Measurements from ENCODE around the gene TMED1.

TMED1 gene

DNA sequence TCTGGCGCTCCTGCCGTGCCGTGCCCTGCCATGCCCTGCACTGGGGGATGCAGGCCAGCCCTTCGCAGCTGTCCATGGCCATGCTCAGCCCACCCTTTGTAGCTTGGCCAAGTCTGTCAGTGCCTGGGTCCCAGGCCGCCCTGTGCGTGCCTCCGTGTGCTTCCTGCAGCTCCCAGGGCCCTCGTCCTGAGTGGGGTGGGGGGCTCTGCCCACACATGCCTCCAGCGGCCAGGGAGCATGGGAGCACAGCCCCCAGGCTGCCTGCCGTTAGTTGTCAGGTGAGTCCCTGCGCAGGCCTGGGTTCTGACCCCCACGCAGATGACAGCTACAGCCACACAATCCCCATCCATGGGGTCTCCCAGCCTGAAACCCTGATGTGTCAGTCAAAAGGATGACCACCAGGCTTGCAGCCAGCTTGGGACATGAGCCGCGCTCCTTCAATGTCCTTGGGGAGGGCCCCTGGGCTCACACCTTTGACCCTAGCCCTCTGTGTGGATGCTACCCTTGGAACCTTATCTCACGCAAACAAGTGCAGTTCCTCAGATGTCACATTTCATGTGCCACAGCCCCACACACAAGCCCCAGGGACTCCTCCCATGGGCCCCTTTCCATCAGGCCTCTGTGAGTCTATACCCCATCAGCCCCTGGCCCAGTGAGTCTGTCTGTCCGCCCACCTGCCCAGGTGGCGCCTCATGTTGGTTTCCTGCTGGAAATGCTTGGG is 24.5 kb downstream of the TMED1 start:
- no peak for DNase-seq (ENCODE audit: low read depth in 2 of 2)

DNA sequence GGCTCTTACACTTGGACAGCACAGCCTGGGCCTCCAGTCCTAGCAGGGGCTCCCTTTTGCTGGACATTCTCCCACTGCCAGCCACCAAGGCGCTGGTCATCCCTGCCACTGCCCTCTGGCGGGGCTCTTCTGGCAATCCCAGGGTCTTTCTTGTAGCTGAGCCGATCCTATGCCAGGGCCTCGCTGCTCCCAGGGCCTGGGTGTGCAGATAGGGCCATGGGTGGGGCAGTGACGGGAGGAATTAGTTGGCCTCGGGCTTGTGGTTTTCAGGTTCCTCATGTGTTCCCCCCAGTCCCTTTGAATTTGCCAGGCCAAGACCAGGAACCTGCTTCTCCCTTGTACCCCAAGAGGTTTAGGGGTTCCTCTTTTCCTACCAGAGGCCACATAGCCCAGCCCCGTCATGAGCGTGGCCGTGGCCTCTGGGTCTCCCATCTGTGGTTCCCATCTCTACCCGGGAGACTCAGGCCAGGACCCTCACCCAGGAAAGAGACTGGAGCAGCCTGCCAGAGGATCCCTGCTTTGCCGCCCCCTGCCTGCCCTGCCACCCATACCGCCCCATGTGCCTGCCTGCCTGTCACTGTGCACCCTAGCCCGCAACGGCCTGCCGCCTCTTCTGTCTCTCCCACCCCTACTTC is 26.2 kb downstream of the TMED1 start:
- DNase-seq (ENCODE audit: low read depth in 2 of 2) = no peak

DNA sequence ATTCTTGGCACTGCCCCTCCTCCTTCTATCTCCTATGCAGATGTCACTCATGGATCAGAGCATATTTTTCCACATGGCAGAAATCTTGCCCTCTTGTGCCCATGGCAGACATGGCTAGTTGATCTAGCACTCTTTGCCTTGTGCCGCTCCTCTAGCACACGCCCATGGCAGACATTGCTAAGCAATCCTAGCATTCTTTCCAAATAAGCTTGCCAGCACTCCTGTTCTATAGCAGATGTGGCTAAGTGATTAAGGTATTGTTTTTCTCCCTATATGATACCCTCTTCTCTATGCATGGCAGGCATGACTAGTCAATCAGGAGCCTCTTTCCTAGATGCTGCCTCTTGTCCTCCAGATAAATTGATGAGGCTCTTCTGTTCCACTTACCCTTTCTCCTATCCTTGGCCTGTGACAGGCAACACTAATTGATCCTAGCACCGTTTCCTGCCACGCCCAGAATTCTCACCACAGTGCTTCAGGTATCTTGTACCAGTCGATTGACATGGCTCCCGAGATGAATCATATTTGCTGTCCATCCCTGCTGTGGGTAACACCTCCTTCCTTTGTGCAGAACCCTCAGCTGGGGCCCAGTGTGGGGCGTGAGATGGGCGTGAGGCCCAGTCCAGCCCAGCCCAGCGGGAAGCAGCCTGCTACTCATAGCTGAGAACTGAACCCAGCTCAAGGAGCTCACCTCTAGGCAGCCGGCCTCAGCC is 26.9 kb downstream of the TMED1 start:
- peak; percentile 18 to 28 for DNase-seq (ENCODE audit: low read depth in 2 of 2)

DNA sequence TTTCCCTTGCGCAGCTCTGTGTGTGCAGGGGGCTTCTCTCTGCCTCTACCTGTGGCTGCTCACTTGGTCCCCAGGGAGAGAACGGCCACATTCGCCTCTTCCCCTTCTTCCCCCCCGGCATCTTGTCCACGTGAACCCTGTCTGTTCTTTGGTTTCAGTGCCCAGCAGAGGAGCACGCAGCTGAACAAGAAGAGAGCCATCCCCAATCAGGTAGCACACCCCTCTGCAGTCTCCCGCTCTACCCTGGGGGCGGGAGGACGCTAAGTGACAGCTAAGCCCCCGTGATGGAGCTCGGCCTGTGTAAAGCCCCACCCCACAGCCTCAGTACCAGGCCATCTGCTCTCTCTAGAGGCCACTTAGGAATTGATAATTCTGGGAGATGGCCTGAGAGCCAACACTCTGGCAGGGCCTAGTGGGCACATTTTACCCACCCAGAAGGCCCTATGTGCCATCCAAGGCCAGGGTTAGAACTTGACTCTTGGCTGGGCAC is 30.2 kb downstream of the TMED1 start:
- DNase-seq (ENCODE audit: low read depth in 2 of 2) = no peak

DNA sequence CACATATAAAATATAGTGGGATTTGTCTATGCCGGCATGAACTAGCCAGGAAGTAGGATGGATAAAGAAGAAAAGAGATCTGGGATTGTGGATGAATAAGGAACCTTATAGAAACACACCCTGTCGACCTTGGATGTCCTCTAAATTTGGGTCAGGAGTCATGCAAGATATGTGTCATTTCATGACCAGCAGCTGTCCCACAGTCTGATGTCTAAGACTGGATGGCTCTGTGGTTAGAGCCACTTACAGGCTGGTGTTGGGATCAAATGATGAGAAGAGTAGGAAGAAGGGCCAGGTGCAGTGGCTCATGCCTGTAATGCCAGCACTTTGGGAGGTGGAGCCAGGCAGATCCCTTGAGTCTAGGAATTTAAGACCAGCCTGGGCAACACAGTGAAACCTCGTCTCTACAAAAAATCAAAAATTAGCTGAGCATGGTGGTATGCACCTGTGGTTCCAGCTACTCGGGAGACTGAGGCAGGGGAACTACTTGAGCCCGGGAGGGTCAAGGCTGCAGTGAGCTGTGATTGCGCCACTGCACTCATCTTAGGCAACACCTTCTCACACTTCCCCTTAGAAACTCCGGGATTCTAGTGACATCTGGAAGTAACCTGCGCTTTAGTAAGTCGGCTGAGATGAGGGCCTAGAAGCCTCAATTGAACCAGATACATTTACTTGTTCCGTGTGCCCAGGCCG is 30.8 kb downstream of the TMED1 start:
- DNase-seq (ENCODE audit: low read depth in 2 of 2) = no peak

DNA sequence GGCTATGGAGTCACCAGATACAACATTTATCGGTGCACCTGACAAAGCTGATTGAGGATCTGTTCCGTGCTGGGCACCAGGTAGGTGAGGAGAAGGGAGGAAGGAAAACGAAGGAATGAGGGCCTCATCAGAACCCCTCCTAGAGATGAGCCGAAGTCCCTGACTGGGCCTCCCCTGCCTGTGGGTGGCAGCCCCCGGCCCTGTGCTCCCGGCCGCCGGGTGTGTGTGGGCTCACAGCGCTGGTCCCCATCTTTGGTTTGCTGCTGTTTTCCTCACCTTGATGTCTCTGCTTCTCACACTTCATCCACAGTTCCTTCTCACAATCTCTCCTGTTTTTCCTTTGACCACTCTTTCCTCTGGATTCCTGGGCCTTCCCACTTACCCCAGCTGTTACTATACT is 32.8 kb downstream of the TMED1 start:
- DNase-seq (ENCODE audit: low read depth in 2 of 2) = no peak

DNA sequence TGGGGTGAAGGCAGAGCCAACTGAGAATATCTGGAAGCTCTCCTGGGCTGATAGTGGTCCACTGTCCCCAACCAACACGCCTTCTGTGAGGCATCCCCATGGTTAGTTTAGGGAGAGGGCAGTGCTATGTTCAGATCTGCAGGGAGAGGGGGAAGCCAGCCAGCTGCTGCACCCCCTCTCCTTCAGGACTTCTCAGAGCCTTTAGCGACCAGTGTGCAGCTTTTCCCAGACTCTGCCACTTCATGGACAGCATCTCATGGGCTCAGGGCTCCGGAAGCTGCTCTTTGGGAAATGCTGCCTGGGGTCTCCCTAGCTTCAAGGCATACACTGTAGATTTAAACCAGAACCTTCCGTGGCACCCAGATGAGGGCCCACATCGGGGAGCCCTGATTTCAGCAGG is 33.5 kb downstream of the TMED1 start:
- no peak for DNase-seq (ENCODE audit: low read depth in 2 of 2)

DNA sequence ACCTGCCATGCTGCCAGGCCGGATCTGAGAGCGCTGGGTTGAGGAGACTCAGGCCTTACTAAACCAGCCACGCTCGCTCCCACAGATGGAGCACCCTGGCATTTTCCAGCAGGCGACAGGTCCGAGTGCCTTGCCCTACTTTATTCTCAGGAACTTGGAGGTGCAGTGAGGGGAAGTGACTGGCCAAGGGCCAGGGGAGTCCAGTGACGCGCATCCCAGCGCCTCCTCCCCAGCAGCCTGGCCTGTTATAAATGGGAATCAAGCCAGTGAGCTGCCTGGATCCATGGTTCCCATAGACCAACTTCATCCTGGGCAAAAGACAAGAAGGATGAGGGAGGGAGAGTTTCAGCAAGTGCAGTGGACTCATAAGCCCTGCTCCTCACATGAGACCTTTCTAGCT is 35.5 kb downstream of the TMED1 start:
- no peak for DNase-seq (ENCODE audit: low read depth in 2 of 2)

DNA sequence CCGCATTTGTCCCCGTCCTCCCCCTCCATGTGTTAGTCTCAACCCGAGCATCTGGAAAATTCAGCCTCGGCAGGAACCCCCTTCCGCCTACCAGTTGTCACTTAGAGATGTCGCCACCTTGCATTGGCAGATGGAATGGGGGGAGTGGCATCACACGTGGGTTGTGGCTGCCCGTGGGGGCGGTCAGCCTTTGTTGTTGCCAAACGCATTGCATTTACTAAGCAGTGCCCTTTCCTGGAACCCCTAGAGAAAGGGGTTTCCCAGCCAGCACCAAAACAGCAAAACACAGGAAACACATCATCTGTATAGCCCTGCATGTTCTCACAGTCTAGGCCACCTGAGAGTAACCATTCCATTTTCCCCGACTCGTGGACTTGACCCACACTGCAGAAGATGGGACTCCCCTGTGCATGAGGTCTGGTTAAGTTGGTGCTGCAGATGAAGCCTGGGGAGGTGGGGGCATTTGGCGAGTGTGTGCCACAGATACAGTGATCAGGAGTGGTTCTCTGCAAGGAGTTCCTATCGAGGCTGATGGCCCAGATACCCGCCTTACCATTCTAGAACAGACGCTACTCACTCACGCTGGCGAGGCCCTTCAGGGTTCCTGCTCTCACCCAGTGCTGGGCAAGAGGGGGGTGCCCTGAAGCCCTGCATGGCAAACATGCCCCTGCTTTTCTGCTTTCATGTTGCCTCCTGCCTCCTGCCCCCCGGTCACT is 38.3 kb downstream of the TMED1 start:
- DNase-seq (ENCODE audit: low read depth in 2 of 2) = peak; percentile 86

DNA sequence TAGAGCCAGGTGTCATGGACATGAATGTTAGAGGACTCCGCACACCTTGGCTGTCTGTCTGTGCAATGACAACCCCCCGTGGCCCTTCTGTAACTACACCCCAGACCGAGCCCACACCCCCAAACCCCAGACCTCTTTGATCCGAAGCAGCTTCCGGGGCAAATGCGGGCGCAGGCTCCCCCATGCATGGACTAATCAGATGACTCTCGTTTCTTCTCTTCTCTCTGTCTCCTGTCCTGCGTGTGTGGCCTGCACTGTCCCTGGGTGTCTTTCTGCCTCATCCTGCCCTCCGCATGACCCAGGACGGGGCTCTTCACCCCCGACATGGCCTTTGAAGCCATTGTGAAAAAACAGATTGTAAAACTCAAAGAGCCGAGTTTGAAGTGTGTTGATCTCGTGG is 38.9 kb downstream of the TMED1 start:
- peak; percentile 18 to 19 for DNase-seq (ENCODE audit: low read depth in 2 of 2)

DNA sequence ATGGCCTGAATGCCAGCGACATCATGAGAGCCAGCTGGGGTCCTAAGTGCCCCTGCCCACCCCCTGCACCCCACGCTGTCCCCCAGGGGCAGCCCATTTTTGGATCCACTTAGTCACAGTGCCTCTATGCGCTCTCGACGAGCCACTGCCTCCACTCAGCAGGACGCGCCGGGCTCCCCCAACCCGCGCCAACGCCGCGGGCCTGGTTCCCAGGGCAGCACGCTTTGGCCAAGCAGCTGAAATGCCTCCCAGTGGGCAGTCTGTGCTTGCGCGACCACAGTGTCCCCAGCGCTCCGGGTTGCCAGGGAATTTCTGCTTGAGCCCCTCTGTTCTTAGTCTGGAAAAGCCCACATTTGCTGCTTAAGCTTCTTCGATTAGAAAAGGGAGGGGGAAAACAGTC is 39.4 kb downstream of the TMED1 start:
- no peak for DNase-seq (ENCODE audit: low read depth in 2 of 2)

DNA sequence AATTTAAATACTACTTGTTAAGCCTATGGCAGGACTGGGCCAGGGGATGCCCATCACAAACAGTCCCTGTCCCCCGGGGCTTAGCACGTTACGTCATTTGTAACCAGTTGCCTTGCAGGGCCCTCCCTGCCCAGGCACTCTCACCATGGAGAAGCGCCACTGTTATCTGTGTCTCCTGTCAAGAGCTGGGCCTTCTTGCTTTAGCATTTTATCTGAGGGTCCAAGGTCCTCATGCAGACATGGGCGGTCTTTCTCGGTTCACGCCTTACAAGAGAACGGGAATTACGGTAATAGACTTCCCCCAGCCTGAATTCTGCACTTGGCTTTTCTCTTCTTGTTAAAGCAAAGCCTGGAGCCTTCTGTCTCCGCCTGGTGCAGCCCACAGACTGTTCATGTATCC is 46.1 kb downstream of the TMED1 start:
- DNase-seq (ENCODE audit: low read depth in 2 of 2) = no peak

DNA sequence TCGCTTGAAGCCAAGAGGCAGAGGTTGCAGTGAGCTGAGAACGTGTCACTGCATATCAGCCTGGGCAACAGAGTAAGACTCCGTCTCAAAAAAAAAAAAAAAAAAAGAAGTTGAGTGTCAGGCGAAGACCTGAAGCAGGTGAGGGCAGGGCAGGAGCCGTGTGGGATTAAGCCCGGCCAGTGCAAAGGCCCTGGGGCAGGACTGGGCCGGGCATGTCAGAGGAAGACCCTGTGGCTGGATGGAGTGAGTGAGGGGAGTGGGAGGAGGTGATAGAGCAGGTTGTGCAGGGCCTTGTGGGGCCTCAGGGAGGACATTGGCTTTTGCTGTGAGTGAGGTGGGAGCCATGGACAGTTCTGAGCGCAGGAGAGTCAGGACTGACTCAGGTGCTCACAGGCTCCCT is 47.9 kb downstream of the TMED1 start:
- no peak for DNase-seq (ENCODE audit: low read depth in 2 of 2)

DNA sequence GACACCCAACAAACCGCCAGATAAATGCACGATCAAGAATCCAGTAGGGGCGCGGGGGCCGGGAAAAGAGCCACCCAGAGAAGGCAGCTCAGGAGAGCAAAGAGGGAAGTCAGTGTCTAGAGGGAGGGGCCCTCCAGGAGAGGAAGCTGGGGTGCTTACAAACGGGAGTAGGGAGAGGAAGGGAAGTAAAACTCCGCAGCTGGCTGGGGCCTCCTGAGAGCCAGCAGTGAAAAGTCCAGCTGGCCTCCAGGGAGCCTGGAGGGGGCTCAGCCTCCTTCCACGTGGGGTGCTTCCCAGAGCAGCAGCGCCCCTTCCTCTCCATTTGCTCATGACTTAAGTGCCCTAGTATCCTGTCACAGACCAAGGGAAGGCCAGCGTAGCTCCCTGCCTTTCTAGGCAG is 51.8 kb downstream of the TMED1 start:
- no peak for DNase-seq (ENCODE audit: low read depth in 2 of 2)

DNA sequence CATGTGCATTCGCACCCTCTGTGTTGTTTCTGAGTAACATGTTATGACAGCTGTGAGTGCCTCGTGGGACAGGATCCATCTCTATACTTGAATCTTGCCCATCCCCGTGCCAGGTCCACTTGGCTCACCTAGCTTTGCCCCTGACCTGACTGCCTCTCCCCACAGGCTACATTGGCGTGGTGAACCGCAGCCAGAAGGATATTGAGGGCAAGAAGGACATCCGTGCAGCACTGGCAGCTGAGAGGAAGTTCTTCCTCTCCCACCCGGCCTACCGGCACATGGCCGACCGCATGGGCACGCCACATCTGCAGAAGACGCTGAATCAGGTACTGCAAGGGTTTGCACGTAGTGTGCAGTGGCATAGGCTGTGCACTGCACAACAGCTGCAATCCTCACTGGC is 53.2 kb downstream of the TMED1 start:
- DNase-seq (ENCODE audit: low read depth in 2 of 2) = no peak

Data from stimulated activated CD8-positive, alpha-beta memory T cell treated with anti-CD3 and anti-CD28 coated beads, Interleukin-2, amount 100 ng/mL, for 48 hours (primary cell).